Measurements from ENCODE around the gene PCSK2. TPM values are rescaled to one million over a fixed set of nuclear protein-coding genes. Genes with fewer than 3 reads are reported as not detected.

The PCSK2 gene
- total and polyA plus RNA-seq, 4 donors: 0.08 to 0.14 (median 0.09) TPM; not detected in 1

DNA sequence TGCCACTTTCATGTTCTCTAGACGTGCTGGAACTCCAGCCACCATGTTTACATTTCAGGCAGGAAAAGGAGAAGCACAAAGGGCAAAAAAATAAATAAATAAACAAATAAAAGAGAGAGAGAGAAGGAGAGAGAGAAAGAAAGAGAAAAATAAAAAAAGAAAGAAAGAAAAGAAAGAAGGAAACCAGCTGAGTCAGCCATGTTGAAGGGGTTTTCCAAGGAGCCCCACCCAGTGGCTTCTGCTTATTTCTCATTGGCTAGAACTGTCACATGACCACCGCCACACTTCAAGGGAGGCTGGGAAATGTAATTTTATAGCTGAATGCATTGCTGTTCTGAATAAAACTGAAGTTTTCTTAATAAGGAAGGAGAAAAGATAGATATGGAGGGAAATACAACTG, 233.3 kb downstream of the PCSK2 start (continued):
- TF ChIP-seq REST (IDR thresholded peaks at IDR 0.05) (no peak), YY1 (IDR thresholded peaks at IDR 0.05) (no peak)

GRCh38 chr20:17461941-17462340, 235.1 kb downstream of the PCSK2 start:
- Histone ChIP-seq H3K36me3 (ENCODE audit: control insufficient read depth in 4 of 4, insufficient read depth in 3 of 4, low read depth in 1 of 4, low read length in 3 of 4) (no peaks in the 10 kb centered on the region), H3K9ac (ENCODE audit: low read depth in 1 of 2, low read length in 2 of 2) (no peak overlapping the region), H3K27me3 (ENCODE audit: control insufficient read depth in 4 of 4, insufficient read depth in 4 of 4, low read length in 3 of 4) (peaks cover 0 to 3% (median 0%) of the 10 kb centered on the region in 4 donors), H3K27ac (ENCODE audit: low read depth in 1 of 2, low read length in 2 of 2) (no peak overlapping the region), H3K4me3 (ENCODE audit: low read depth in 1 of 3, low read length in 3 of 3) (no peak overlapping the region), H3K4me1 (ENCODE audit: control insufficient read depth in 4 of 4, insufficient read depth in 4 of 4, low read length in 3 of 4) (no peaks in the 10 kb centered on the region), H3K9me3 (ENCODE audit: control insufficient read depth in 4 of 4, low read length in 3 of 4) (peaks cover 0 to 2% (median 0%) of the 10 kb centered on the region in 4 donors)
- no peak for DNase-seq (ENCODE audit: low spot score)
- 51% methylated on average over 3 of the region's 3 CpGs for WGBS
- no peak for TF ChIP-seq JUND (IDR thresholded peaks at IDR 0.05)

DNA sequence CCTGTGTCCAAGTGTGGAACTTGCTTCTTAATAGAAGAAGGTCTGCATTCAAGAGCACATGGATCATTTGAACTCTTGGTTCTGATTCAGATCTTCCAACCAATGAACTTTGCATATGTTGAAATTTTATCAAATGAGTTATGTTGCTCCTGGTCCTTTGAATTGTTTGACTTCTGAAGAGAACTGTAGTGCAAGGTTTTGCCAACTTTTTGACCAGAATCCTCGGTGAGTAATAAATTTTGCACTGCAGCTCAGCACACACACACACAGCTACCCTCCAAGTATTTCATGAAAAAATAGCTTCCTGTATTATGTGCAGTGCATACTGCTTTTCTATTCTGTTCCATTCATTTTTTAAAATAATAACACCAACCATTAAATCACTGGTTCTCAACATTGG, 236.9 kb downstream of the PCSK2 start:
- 62% methylated on average over 1 of the region's 1 CpG for WGBS
- H3K9ac ChIP-seq (ENCODE audit: low read depth in 1 of 2, low read length in 2 of 2): no peak overlapping the region
- no peaks in the 10 kb centered on the region for H3K27me3 ChIP-seq (ENCODE audit: control insufficient read depth in 4 of 4, insufficient read depth in 4 of 4, low read length in 3 of 4)
- peaks cover 0 to 2% (median 0%) of the 10 kb centered on the region in 4 donors for H3K9me3 ChIP-seq (ENCODE audit: control insufficient read depth in 4 of 4, low read length in 3 of 4)
- no peak overlapping the region for H3K27ac ChIP-seq (ENCODE audit: low read depth in 1 of 2, low read length in 2 of 2)
- H3K4me1 ChIP-seq (ENCODE audit: control insufficient read depth in 4 of 4, insufficient read depth in 4 of 4, low read length in 3 of 4): no peaks in the 10 kb centered on the region
- TF ChIP-seq FOXA2 (IDR thresholded peaks at IDR 0.05) (no peak), FOXA1 (IDR thresholded peaks at IDR 0.05) (no peak), NR2F2 (IDR thresholded peaks at IDR 0.05) (no peak), GABPA (IDR thresholded peaks at IDR 0.05 in 1 of 2, conservative IDR thresholded peaks at IDR 0.05 in 1 of 2) (no peak), HNF4A (conservative IDR thresholded peaks at IDR 0.05) (no peak), JUND (IDR thresholded peaks at IDR 0.05) (no peak), ATF3 (IDR thresholded peaks at IDR 0.05) (no peak), YY1 (IDR thresholded peaks at IDR 0.05) (no peak), TAF1 (conservative IDR thresholded peaks at IDR 0.05) (no peak), HNF4G (IDR thresholded peaks at IDR 0.05) (no peak)
- TF ChIP-seq, protein P1, sequence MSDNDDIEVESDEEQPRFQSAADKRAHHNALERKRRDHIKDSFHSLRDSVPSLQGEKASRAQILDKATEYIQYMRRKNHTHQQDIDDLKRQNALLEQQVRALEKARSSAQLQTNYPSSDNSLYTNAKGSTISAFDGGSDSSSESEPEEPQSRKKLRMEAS (IDR thresholded peaks at IDR 0.05): no peak
- H3K36me3 ChIP-seq (ENCODE audit: control insufficient read depth in 4 of 4, insufficient read depth in 3 of 4, low read depth in 1 of 4, low read length in 3 of 4): no peaks in the 10 kb centered on the region
- no peak overlapping the region for H3K4me3 ChIP-seq (ENCODE audit: low read depth in 1 of 3, low read length in 3 of 3)
- no peak for DNase-seq (ENCODE audit: low spot score)

GRCh38 chr20:17465236-17465635, 238.4 kb downstream of the PCSK2 start:
- TF ChIP-seq, protein P2, sequence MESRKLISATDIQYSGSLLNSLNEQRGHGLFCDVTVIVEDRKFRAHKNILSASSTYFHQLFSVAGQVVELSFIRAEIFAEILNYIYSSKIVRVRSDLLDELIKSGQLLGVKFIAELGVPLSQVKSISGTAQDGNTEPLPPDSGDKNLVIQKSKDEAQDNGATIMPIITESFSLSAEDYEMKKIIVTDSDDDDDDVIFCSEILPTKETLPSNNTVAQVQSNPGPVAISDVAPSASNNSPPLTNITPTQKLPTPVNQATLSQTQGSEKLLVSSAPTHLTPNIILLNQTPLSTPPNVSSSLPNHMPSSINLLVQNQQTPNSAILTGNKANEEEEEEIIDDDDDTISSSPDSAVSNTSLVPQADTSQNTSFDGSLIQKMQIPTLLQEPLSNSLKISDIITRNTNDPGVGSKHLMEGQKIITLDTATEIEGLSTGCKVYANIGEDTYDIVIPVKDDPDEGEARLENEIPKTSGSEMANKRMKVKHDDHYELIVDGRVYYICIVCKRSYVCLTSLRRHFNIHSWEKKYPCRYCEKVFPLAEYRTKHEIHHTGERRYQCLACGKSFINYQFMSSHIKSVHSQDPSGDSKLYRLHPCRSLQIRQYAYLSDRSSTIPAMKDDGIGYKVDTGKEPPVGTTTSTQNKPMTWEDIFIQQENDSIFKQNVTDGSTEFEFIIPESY (IDR thresholded peaks at IDR 0.05): no peak
- H3K36me3 ChIP-seq (ENCODE audit: control insufficient read depth in 4 of 4, insufficient read depth in 3 of 4, low read depth in 1 of 4, low read length in 3 of 4): no peaks in the 10 kb centered on the region
- H3K4me3 ChIP-seq (ENCODE audit: low read depth in 1 of 3, low read length in 3 of 3): no peak overlapping the region
- H3K27ac ChIP-seq (ENCODE audit: low read depth in 1 of 2, low read length in 2 of 2): no peak overlapping the region
- WGBS: 92% methylated on average over 10 of the region's 10 CpGs
- no peaks in the 10 kb centered on the region for H3K27me3 ChIP-seq (ENCODE audit: control insufficient read depth in 4 of 4, insufficient read depth in 4 of 4, low read length in 3 of 4)
- H3K9me3 ChIP-seq (ENCODE audit: control insufficient read depth in 4 of 4, low read length in 3 of 4): peaks cover 0 to 2% (median 0%) of the 10 kb centered on the region in 4 donors
- DNase-seq (ENCODE audit: low spot score): no peak
- H3K4me1 ChIP-seq (ENCODE audit: control insufficient read depth in 4 of 4, insufficient read depth in 4 of 4, low read length in 3 of 4): no peaks in the 10 kb centered on the region
- no peak overlapping the region for H3K9ac ChIP-seq (ENCODE audit: low read depth in 1 of 2, low read length in 2 of 2)

Measured in liver (tissue), 9 donors.